MM.1S (cell line): Measurements from ENCODE around the gene FAM222B.

Experiments
- DNase-seq: peaks from one replicate; pipeline ENCODE4 v3.0.0-alpha.2; 2015
- H2AFZ ChIP-seq: fragments of 300-600 bp; sonication (generic); 2 replicates; pipeline ENCODE4 v1.6.0; 2016; ENCODE audit warnings: antibody characterized with exemption, low read length
- H3F3A ChIP-seq: fragments of 300-600 bp; sonication (generic); 2 replicates; pipeline ENCODE4 v1.6.1; 2016; ENCODE audit warnings: mild to moderate bottlenecking, antibody characterized with exemption, low read length, moderate library complexity, mixed read lengths; ENCODE audit not compliant: insufficient read depth
- H3K27ac ChIP-seq: fragments of 300-600 bp; sonication (generic); 2 replicates; pipeline ENCODE4 v1.5.1; 2016; ENCODE audit warnings: mild to moderate bottlenecking, low read length
- H3K27me3 ChIP-seq: fragments of 300-600 bp; sonication (generic); replicated peaks from 2 replicates; pipeline ENCODE4 v1.6.0; 2016; ENCODE audit warnings: low read length; ENCODE audit not compliant: insufficient read depth
- H3K36me3 ChIP-seq: fragments of 300-600 bp; sonication (generic); replicated peaks from 2 replicates; pipeline ENCODE4 v1.6.1; 2016; ENCODE audit warnings: mild to moderate bottlenecking, low read length, mixed read lengths; ENCODE audit not compliant: insufficient read depth
- H3K4me1 ChIP-seq: fragments of 300-600 bp; sonication (generic); 2 replicates; pipeline ENCODE4 v1.6.1; 2016; ENCODE audit warnings: low read length, mixed read lengths
- H3K4me2 ChIP-seq: fragments of 300-600 bp; sonication (generic); 2 replicates; pipeline ENCODE4 v1.6.0; 2016; ENCODE audit warnings: low read depth, low read length
- H3K4me3 ChIP-seq: fragments of 300-600 bp; sonication (generic); 2 replicates; pipeline ENCODE4 v1.5.1; 2016; ENCODE audit warnings: low read length, mixed read lengths
- H3K79me2 ChIP-seq: fragments of 300-600 bp; sonication (generic); 2 replicates; pipeline ENCODE4 v1.6.1; 2016; ENCODE audit warnings: mixed run types, low read length, mixed read lengths
- H3K9ac ChIP-seq: fragments of 300-600 bp; sonication (generic); 2 replicates; pipeline ENCODE4 v1.6.1; 2016; ENCODE audit warnings: low read length, mixed read lengths
- H3K9me2 ChIP-seq: fragments of 300-600 bp; sonication (generic); replicated peaks from 2 replicates; pipeline ENCODE4 v1.6.1; 2016; ENCODE audit warnings: mild to moderate bottlenecking, low read length, mixed read lengths; ENCODE audit not compliant: insufficient read depth
- H3K9me3 ChIP-seq: fragments of 300-600 bp; sonication (generic); replicated peaks from 2 replicates; pipeline ENCODE4 v1.6.1; 2016; ENCODE audit warnings: mild to moderate bottlenecking, low read length, mixed read lengths; ENCODE audit not compliant: insufficient read depth
- H4K20me1 ChIP-seq: fragments of 300-600 bp; sonication (generic); 2 replicates; pipeline ENCODE4 v1.6.1; 2016; ENCODE audit warnings: mild to moderate bottlenecking, low read length, moderate library complexity, mixed read lengths; ENCODE audit not compliant: insufficient read depth
- EZH2 ChIP-seq: fragments of 300-600 bp; sonication (generic); optimal IDR thresholded peaks from 2 replicates; pipeline ENCODE3; 2017; ENCODE audit warnings: low read depth, mild to moderate bottlenecking, antibody characterized with exemption, low read length, mixed read lengths
- EZH2phosphoT487 ChIP-seq: fragments of 300-600 bp; sonication (generic); IDR thresholded peaks from 2 replicates; pipeline ENCODE4 v1.6.1; 2018; ENCODE audit warnings: antibody characterized with exemption, low read length
- TF ChIP-seq, protein P1 (sequence below): fragments of 300-600 bp; sonication (generic); IDR thresholded peaks from 2 replicates; pipeline ENCODE4 v1.5.1; 2016; ENCODE audit warnings: antibody characterized with exemption, low read length, mixed read lengths

Gene FAM222B

DNA sequence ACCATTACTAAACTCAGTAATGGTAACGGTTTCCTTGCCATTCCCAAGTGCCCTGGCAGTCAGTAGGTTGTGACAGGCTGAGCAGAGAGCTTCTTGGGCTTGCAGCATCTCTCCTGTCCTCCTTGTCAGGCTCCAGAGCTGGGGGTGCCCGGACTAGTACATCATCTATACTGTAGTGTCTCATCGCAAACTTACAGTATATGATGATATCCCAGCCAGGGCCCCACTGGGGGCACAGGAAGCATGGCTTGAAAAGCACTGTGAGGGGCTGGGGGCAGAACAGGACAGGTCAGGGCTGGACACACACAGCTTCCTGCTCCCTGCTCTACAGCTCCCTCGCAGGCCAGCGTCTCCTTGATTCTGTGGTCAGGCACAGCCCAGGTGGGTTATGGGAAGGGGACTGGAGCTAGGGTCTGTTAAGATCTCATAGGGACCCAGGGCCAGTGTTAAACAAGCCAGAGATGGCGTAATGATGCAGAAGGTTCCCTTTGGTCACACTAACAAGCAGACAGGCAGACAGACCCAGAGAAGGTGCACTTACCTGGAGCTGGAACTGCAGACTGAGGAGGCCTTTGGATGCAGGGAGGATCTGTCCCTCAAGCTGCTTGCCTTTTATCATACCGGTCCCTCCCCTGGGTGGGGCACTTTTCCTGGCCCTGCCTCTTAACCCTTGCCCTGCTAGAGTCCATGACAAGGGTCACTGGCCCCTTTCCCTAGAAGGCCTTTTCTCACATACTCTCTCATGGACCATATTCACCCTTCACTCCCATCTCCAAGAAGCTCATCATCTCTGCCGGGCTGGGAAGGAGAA lies 19.0 kb upstream of the FAM222B start:
- Histone ChIP-seq H3K9ac (no peak overlapping the region), H3K36me3 (0 out of 2 replicates have a peak, but pooled peaks cover 2% of the 10 kb centered on the region), H3K4me3 (no peak overlapping the region), H3K4me2 (no peak overlapping the region), H3K27ac (no peak overlapping the region), H3K27me3 (no peaks in the 10 kb centered on the region), H3K9me3 (no peaks in the 10 kb centered on the region), H2AFZ (no peak overlapping the region), H3F3A (no peaks in the 10 kb centered on the region), H4K20me1 (no peaks in the 10 kb centered on the region), H3K4me1 (no peaks in the 10 kb centered on the region), H3K9me2 (no peaks in the 10 kb centered on the region), H3K79me2 (no peaks in the 10 kb centered on the region)
- no peak for DNase-seq
- TF ChIP-seq EZH2phosphoT487 (no peak), EZH2 (no peak)
- TF ChIP-seq, protein P1, sequence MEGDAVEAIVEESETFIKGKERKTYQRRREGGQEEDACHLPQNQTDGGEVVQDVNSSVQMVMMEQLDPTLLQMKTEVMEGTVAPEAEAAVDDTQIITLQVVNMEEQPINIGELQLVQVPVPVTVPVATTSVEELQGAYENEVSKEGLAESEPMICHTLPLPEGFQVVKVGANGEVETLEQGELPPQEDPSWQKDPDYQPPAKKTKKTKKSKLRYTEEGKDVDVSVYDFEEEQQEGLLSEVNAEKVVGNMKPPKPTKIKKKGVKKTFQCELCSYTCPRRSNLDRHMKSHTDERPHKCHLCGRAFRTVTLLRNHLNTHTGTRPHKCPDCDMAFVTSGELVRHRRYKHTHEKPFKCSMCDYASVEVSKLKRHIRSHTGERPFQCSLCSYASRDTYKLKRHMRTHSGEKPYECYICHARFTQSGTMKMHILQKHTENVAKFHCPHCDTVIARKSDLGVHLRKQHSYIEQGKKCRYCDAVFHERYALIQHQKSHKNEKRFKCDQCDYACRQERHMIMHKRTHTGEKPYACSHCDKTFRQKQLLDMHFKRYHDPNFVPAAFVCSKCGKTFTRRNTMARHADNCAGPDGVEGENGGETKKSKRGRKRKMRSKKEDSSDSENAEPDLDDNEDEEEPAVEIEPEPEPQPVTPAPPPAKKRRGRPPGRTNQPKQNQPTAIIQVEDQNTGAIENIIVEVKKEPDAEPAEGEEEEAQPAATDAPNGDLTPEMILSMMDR: no peak

DNA sequence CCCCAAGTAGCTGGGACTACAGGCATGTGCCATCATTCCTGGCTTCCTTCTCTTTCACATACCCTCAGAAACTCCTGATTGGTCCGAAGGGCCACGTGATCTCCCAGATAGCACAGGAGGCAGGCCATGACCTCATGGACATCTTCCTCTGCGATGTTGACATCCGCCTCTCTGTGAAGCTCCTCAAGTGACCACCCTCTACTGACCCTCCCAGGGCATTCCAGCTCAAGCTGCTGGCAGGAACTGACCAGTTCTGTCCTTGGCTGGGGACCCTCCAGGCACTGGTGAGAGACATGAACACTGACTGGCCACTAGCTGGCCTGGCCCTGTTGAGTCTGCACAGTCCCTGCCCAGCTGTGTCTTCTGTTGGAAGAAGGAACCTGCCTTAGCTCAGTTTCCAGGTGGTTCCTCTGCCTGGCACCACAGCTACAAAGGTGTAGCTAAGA lies 17.8 kb upstream of the FAM222B start:
- Histone ChIP-seq H3K9me3 (no peaks in the 10 kb centered on the region), H3K4me3 (no peak overlapping the region), H3F3A (no peaks in the 10 kb centered on the region), H3K4me1 (no peaks in the 10 kb centered on the region), H3K27ac (no peak overlapping the region), H3K36me3 (0 out of 2 replicates have a peak, but pooled peaks cover 2% of the 10 kb centered on the region), H4K20me1 (no peaks in the 10 kb centered on the region), H3K27me3 (no peaks in the 10 kb centered on the region), H3K79me2 (peaks cover 11% of the 10 kb centered on the region), H2AFZ (no peak overlapping the region), H3K4me2 (no peak overlapping the region), H3K9me2 (no peaks in the 10 kb centered on the region), H3K9ac (no peak overlapping the region)
- no peak for DNase-seq
- TF ChIP-seq, protein P1: no peak
- TF ChIP-seq EZH2phosphoT487 (no peak), EZH2 (no peak)

DNA sequence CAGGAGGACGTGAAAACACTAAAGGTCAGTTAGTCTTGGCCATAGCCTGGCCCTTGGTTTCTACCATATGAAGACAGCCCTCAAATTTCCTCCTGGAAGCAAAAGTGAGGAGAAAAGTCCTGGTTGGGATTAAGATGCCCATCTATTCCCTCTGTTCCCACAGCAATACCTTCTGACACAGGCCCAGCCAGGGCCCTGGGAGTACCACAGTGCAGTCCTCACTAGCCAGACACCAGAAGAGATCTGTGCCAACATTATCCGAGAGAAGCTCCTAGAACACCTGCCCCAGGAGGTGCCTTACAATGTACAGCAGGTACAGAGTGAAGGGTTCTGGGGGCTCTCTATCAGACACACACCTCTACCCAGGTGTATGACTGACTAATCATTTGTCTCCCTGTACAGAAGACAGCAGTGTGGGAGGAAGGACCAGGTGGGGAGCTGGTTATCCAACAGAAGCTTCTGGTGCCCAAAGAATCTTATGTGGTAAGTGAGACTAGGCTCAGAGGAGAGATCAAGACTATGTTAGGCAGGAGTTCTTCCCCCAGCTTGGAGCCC lies 16.3 kb upstream of the FAM222B start:
- no peaks in the 10 kb centered on the region for H3K4me1 ChIP-seq
- no peak overlapping the region for H3K9ac ChIP-seq
- no peaks in the 10 kb centered on the region for H3K27me3 ChIP-seq
- no peaks in the 10 kb centered on the region for H4K20me1 ChIP-seq
- H3K27ac ChIP-seq: no peak overlapping the region
- no peak overlapping the region for H2AFZ ChIP-seq
- H3K9me3 ChIP-seq: no peaks in the 10 kb centered on the region
- H3K79me2 ChIP-seq: peaks cover 20% of the 10 kb centered on the region
- no peak overlapping the region for H3K4me3 ChIP-seq
- no peak for DNase-seq
- H3K4me2 ChIP-seq: no peak overlapping the region
- no peaks in the 10 kb centered on the region for H3F3A ChIP-seq
- TF ChIP-seq EZH2 (no peak), EZH2phosphoT487 (no peak)
- TF ChIP-seq, protein P1: no peak
- H3K9me2 ChIP-seq: no peaks in the 10 kb centered on the region
- 0 out of 2 replicates have a peak, but pooled peaks cover 2% of the 10 kb centered on the region for H3K36me3 ChIP-seq
